HG03442 (cell line): ENCODE results near the gene SLC35E1.

Source experiments
- ATAC-seq: cut with Tn5 transposase; IDR thresholded peaks from one replicate; pipeline ENCODE4 v1.9.1; 2021; ENCODE audit warnings: mild to moderate bottlenecking, moderate library complexity; ENCODE audit not compliant: unreplicated experiment

Gene SLC35E1

GRCh38 chr19:16598848-16599247, 26.6 kb upstream of the SLC35E1 start:
- ATAC-seq = no peak

- no peak for ATAC-seq
These were observed 24.2 kb upstream of the SLC35E1 start for GRCh38 chr19:16596399-16596798.

- no peak for ATAC-seq
These were observed 22.9 kb upstream of the SLC35E1 start for GRCh38 chr19:16595097-16595496.

DNA sequence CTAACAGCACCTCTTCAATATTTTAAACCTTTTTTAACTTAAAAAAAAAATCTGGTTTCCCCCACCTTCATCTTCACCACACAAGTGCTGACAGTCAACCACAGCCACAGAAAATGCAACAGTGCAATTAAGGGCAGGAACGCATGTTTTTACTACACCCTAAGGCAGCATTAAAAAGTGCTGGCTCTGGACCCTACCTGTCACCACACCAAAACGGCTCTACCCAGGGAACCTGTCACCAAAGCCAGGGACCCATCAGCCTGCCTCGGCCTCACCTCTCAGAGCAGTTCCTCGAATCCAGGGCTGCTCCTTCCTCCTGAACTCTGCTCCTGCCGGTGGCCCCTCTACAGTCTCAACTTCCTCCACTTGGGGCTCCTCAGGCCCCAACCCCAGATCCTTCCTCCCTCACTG, 22.5 kb upstream of the SLC35E1 start:
- peak; percentile 4 for ATAC-seq

DNA sequence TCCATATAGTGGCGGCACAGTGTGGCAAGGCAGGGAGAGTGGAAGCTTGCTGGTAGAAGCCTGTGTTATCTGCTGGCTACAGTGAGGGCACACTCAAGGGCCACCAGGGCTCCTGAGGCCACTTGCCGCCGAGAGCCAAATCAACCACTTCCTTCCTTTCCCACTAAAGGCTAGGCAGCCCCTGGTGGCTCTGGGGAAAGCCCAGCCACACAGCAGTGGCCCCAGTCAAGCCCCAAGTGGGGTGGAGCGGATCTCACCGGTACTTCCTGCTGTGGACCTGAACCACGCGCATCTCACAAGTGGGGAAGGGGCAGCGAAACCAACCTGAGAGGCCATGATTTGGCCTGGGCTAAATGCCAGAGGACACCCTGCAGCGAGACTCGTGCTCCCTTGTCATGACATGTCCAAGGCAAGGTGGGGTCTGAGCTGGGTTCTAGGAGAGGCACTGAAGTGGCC, 21.9 kb upstream of the SLC35E1 start:
- ATAC-seq = peak; percentile 41

GRCh38 chr19:16593181-16593580, 21.0 kb upstream of the SLC35E1 start:
- ATAC-seq = no peak

- ATAC-seq = no peak
These were observed 19.8 kb upstream of the SLC35E1 start for GRCh38 chr19:16591803-16592556.

DNA sequence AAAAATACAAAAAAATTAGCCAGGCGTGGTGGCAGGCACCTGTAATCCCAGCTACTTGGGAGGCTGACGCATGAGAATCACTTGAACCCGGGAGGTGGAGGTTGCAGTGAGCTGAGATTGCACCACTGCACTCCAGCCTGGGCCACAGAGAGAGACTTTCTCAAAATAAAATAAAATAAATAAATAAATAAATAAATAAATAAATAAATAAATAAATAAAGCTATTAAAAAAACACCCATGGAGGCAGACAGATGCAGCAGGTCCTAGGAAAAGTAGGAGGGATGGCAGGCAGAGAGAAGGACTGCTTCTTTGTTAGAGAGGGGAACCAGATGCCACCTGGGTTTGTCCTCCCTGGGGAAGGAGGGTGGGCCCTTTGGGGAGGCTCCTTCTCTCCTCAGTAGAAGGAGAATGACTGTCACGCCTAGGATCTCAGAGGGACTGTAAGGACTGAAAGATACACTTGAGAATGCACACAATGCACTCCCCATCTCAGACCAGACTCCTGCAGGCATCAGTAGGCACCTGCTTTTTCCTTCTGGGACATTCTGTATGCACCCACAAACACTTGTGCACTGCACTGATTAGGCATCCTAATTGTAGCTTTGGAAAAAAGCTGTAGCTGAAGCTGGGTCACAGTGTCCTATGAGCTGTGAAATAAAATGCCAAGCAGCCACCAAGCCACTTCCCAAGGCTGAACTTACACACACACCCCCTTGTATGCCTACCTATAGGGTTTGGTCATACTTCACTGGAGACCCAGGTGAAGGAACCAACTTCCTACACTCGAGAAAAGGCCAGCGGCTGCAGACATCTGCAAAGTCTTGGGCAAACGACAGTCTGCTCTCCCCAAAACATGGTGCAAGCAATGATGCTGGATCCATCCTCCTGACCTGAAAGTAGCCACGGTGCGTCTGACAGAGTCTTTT, 18.9 kb upstream of the SLC35E1 start:
- ATAC-seq = no peak

DNA sequence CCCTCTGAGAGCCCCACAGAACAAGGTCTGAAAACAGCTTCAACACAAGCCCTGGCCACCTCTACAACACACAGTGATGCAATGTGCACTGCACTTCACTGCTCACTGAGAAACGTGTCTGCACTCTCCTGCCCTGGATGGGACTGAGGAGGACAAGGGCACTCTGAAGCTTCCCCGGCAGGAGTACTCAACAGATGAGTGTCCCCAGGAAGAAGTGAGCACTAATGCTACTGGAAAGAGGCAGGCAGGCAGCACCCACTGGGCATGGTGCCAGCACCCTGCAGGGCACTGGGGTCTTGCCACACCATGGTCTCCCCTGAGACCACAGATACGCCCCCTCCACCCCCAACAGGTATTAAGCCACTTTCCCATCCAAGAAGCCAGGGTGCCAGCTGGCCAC, 17.7 kb upstream of the SLC35E1 start:
- no peak for ATAC-seq

- no peak for ATAC-seq
These were observed 16.8 kb upstream of the SLC35E1 start for GRCh38 chr19:16588824-16589577.

- peak; percentile 30 for ATAC-seq
These were observed 15.9 kb upstream of the SLC35E1 start for GRCh38 chr19:16587833-16588823.

GRCh38 chr19:16586991-16587832, 15.0 kb upstream of the SLC35E1 start:
- no peak for ATAC-seq

GRCh38 chr19:16586477-16586871, 14.3 kb upstream of the SLC35E1 start:
- no peak for ATAC-seq

DNA sequence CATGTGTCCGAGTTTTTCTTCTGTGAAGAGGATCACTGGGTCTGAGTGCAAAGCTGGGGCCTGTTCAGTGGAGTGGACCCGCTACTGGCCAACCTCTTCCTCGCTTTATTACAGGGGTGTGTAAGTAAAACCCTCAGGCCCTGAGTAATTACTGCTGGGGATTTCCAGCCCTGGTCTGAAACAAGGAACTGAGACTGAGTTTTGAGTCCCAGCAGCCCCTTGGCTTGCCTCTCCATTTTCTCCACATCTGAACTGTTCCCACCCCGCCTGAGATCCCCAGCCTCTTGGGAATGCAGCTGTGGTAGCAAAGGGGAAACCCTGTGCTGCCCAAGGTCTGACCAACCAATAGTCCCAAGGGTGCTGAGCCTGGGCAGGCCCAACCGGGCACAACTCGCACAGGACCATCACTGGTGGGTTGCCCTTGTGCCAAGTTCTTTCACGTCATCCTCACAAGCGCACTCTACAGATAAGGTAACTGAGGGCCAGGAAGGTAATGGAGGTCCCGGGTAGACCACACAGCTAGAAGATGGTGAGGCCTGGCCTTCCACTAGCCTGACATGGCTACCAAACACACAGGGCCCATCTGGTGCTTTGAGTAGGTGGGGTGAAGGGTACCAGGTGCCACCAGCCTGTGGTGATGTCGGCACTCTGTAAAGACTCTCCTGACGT, 13.7 kb upstream of the SLC35E1 start:
- ATAC-seq = peak; percentile 35

DNA sequence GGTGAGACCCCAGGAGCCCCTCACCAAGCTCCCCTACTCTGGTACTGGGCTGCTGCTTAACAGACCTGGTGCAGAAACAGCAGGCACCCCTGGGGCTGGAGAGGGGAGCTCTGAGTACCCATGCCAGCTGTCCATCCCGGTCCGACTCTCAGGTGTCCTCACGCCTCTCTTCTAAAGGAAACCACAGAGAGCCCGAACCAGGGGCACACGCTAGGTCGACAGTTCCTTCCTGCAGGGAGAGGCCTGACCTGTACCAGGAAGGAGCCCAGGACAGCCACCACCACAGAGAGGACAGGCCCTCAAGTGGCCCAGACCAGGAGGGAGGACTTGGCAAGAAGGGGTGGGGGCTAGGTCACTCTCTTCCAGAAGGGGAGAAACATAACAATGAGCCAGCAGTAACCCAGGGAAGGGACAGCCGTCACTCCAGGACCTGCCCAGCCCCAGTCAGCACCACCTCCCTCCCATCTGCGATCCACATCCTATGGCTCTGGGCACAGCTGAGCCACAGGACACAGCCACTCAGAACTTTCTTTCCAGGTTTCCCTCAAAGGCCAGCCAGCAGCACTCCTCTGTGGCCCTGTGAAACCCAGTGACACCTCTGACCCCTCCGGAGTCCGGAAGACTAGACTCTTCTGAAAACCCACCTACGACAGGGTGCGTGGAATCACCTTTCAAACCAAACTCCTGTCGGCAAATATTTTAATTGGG, 13.0 kb upstream of the SLC35E1 start:
- ATAC-seq = no peak

DNA sequence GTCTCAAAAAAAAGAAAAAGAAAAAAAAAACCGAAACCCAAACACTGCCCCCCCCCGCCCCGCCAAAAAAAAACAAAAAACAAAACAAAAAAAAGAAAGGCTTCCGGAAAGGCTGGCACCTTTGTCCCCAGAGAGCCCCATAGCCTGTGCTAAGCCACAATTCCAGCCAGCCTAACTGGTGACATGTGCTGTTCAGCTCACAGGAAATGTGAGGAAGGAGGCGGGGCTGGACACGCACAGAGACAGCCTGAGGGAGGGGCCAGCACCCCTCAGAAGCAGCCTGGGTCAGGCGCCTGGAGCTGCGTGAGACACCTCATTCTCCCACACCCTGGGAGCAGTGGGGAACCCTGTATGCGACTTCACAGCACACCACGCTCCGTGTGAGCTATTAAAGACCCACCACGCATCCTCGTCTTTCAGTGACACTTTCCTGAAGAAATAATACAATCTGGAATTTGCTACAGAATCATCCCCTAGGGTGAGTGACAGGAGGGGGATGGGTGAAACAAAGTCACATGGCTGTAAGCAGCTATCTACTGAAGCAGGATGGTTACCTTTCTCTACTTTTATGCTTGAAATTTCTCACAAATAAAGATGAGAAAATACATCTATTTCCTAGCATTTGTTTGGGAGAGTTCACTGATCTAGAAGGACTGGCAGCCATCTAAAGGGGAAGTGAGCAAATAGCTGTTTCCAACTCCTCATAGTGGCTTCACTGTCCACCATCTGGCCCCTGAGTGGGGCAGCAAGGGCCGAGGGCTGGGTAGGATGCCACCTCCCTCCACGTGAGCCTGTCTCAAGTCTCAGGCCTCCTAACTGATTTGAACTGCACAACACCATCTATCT, 12.3 kb upstream of the SLC35E1 start:
- ATAC-seq = peak; percentile 48
